ENCODE data around the gene PNMA6E. TPM values are rescaled to one million over a fixed set of nuclear protein-coding genes. Genes with fewer than 3 reads are reported as not detected.

Gene PNMA6E
- total RNA-seq, 4 donors from 2014 or later: not detected

- intact Hi-C loops (cut with DNase I; ENCODE audit: low total_unique reads): no loop called here
- ATAC-seq: no peak
- in situ Hi-C loops (cut with MboI; ENCODE audit: low sequenced_read_pairs in 4 of 4): loop anchor here in 1 of 4 donors (25.0 kb wide), 1 partner anchor 204 kb away; no protein-coding TSS in a partner anchor
Measured at GRCh38 chrX:153366119-153366518, 35.0 kb downstream of the PNMA6E start.

GRCh38 chrX:153365670-153366069 is 35.5 kb downstream of the PNMA6E start:
- no peak overlapping the region for H3K27ac ChIP-seq
- H3K4me1 ChIP-seq: no peaks in the 10 kb centered on the region
- peaks cover 0 to 4% (median 0%) of the 10 kb centered on the region in 3 donors for H3K27me3 ChIP-seq
- ATAC-seq (no peak), DNase-seq (no peak)
- intact Hi-C loops (cut with DNase I; ENCODE audit: low total_unique reads): no loop called here
- in situ Hi-C loops (cut with MboI; ENCODE audit: low sequenced_read_pairs in 4 of 4): loop anchor here in 1 of 4 donors (25.0 kb wide), 1 partner anchor 203 kb away; no protein-coding TSS in a partner anchor
- TF ChIP-seq CTCF (IDR thresholded peaks at IDR 0.05 in 4 of 5, conservative IDR thresholded peaks at IDR 0.05 in 1 of 5) (no peak), POLR2A (IDR thresholded peaks at IDR 0.05) (no peak)
- H3K36me3 ChIP-seq: no peaks in the 10 kb centered on the region
- H3K9me3 ChIP-seq: no peaks in the 10 kb centered on the region
- H3K4me3 ChIP-seq: no peak overlapping the region

More at GRCh38 chrX:153366119-153366518, 35.0 kb downstream of the PNMA6E start:
- H3K27ac ChIP-seq: no peak overlapping the region
- H3K4me1 ChIP-seq: no peaks in the 10 kb centered on the region
- H3K4me3 ChIP-seq: no peak overlapping the region
- TF ChIP-seq POLR2A (IDR thresholded peaks at IDR 0.05) (no peak), CTCF (IDR thresholded peaks at IDR 0.05 in 4 of 5, conservative IDR thresholded peaks at IDR 0.05 in 1 of 5) (no peak)
- H3K9me3 ChIP-seq: no peaks in the 10 kb centered on the region
- H3K36me3 ChIP-seq: no peaks in the 10 kb centered on the region
- DNase-seq: no peak
- H3K27me3 ChIP-seq: peaks cover 0 to 4% (median 0%) of the 10 kb centered on the region in 3 donors

GRCh38 chrX:153361781-153362397 is 39.3 kb downstream of the PNMA6E start:
- intact Hi-C loops (cut with DNase I; ENCODE audit: low total_unique reads): no loop called here
- no peak for TF ChIP-seq CTCF (IDR thresholded peaks at IDR 0.05 in 4 of 5, conservative IDR thresholded peaks at IDR 0.05 in 1 of 5)
- no peak for TF ChIP-seq POLR2A (IDR thresholded peaks at IDR 0.05)
- no peaks in the 10 kb centered on the region for H3K4me1 ChIP-seq
- no peak overlapping the region for H3K4me3 ChIP-seq
- peaks cover 0 to 4% (median 0%) of the 10 kb centered on the region in 3 donors for H3K27me3 ChIP-seq
- H3K9me3 ChIP-seq: no peaks in the 10 kb centered on the region
- ATAC-seq (no peak), DNase-seq (no peak)
- in situ Hi-C loops (cut with MboI; ENCODE audit: low sequenced_read_pairs in 4 of 4): loop anchor here in 1 of 4 donors (25.0 kb wide), 1 partner anchor 200 kb away; no protein-coding TSS in a partner anchor
- no peaks in the 10 kb centered on the region for H3K36me3 ChIP-seq
- no peak overlapping the region for H3K27ac ChIP-seq

GRCh38 chrX:153357877-153358276 is 43.3 kb downstream of the PNMA6E start:
- Histone ChIP-seq H3K27me3 (no peaks in the 10 kb centered on the region), H3K36me3 (no peaks in the 10 kb centered on the region), H3K4me3 (no peak overlapping the region), H3K27ac (no peak overlapping the region), H3K9me3 (no peaks in the 10 kb centered on the region), H3K4me1 (no peaks in the 10 kb centered on the region)
- intact Hi-C loops (cut with DNase I; ENCODE audit: low total_unique reads): no loop called here
- in situ Hi-C loops (cut with MboI; ENCODE audit: low sequenced_read_pairs in 4 of 4): loop anchor here in 1 of 4 donors (25.0 kb wide), 1 partner anchor 196 kb away; no protein-coding TSS in a partner anchor
- ATAC-seq (no peak), DNase-seq (no peak)
- no peak for TF ChIP-seq CTCF (IDR thresholded peaks at IDR 0.05 in 4 of 5, conservative IDR thresholded peaks at IDR 0.05 in 1 of 5)
- TF ChIP-seq POLR2A (IDR thresholded peaks at IDR 0.05): no peak
